SK-N-SH treated with all-trans-retinoic acid at 6 μM for 48 hours (cell line): ENCODE results near the gene BEND7.

Experiments used
- ATAC-seq: fragments of 200-7000 bp; cut with Tn5 transposase; 3 replicates; pipeline ENCODE4 v1.9.1; 2020; ENCODE audit warnings: mild to moderate bottlenecking, moderate library complexity
- ARNTL ChIP-seq: fragments of 450-650 bp; formaldehyde crosslinking; IDR thresholded peaks from 2 replicates; pipeline ENCODE4 v1.5.0; 2020; ENCODE audit warnings: low read depth, mild to moderate bottlenecking, moderate library complexity, borderline replicate concordance
- BACH2 ChIP-seq: fragments of 250-450 bp; sonication (Bioruptor Pico); IDR thresholded peaks from 2 replicates; pipeline ENCODE4 v1.9.0; 2021; ENCODE audit warnings: mild to moderate bottlenecking, borderline replicate concordance
- CSDC2 ChIP-seq: fragments of 250-450 bp; sonication (Bioruptor Pico); IDR thresholded peaks from 2 replicates; pipeline ENCODE4 v1.5.0; 2020; ENCODE audit warnings: mild to moderate bottlenecking, moderate library complexity
- GLIS3 ChIP-seq: fragments of 250-450 bp; sonication (Bioruptor Pico); IDR thresholded peaks from 2 replicates; pipeline ENCODE4 v1.5.0; 2020; ENCODE audit warnings: mild to moderate bottlenecking, moderate library complexity
- ISL1 ChIP-seq: fragments of 250-450 bp; sonication (Bioruptor Pico); IDR thresholded peaks from 2 replicates; pipeline ENCODE4 v2.1.2; 2022; ENCODE audit warnings: mild to moderate bottlenecking, moderate library complexity
- OSR1 ChIP-seq: fragments of 250-450 bp; sonication (Bioruptor Pico); IDR thresholded peaks from 2 replicates; pipeline ENCODE4 v1.8.0; 2022; ENCODE audit warnings: moderate library complexity, mild to moderate bottlenecking, inconsistent platforms
- PPARA ChIP-seq: fragments of 250-450 bp; sonication (Bioruptor Pico); IDR thresholded peaks from 2 replicates; pipeline ENCODE4 v1.5.0; 2020; ENCODE audit warnings: mild to moderate bottlenecking, borderline replicate concordance
- RARB ChIP-seq: fragments of 250-450 bp; sonication (Bioruptor Pico); IDR thresholded peaks from 2 replicates; pipeline ENCODE4 v1.8.0; 2021; ENCODE audit warnings: mild to moderate bottlenecking, moderate library complexity
- SNAI2 ChIP-seq: fragments of 250-450 bp; sonication (Bioruptor Pico); IDR thresholded peaks from 2 replicates; pipeline ENCODE4 v1.5.0; 2020; ENCODE audit warnings: mild to moderate bottlenecking, moderate library complexity
- TCF4 ChIP-seq: fragments of 250-450 bp; sonication (Bioruptor Pico); IDR thresholded peaks from 2 replicates; pipeline ENCODE4 v1.8.0; 2021; ENCODE audit warnings: mild to moderate bottlenecking, moderate library complexity, borderline replicate concordance
- ZC3H10 ChIP-seq: fragments of 250-450 bp; sonication (Bioruptor Pico); IDR thresholded peaks from 2 replicates; pipeline ENCODE4 v1.5.1; 2021; ENCODE audit warnings: mild to moderate bottlenecking, moderate library complexity
- ZFP3 ChIP-seq: fragments of 250-450 bp; sonication (Bioruptor Pico); IDR thresholded peaks from 2 replicates; pipeline ENCODE4 v1.5.0; 2020; ENCODE audit warnings: mild to moderate bottlenecking, moderate library complexity
- ZFP30 ChIP-seq: fragments of 450-650 bp; formaldehyde crosslinking; IDR thresholded peaks from 2 replicates; pipeline ENCODE4 v1.5.0; 2022; ENCODE audit warnings: mild to moderate bottlenecking, moderate library complexity
- ZNF565 ChIP-seq: fragments of 450-650 bp; formaldehyde crosslinking; conservative IDR thresholded peaks from 2 replicates; pipeline ENCODE4 v1.5.0; 2020; ENCODE audit warnings: low read depth, mild to moderate bottlenecking, moderate library complexity
- ZNF70 ChIP-seq: fragments of 450-650 bp; formaldehyde crosslinking; IDR thresholded peaks from 2 replicates; pipeline ENCODE4 v1.5.0; 2020; ENCODE audit warnings: mild to moderate bottlenecking, moderate library complexity
- ZNF8 ChIP-seq: fragments of 450-650 bp; formaldehyde crosslinking; IDR thresholded peaks from 2 replicates; pipeline ENCODE4 v1.5.0; 2020; ENCODE audit warnings: mild to moderate bottlenecking, moderate library complexity
- TF ChIP-seq, protein P1 (sequence below): fragments of 250-450 bp; sonication (Bioruptor Pico); IDR thresholded peaks from 2 replicates; pipeline ENCODE4 v1.8.0; 2020; ENCODE audit warnings: mild to moderate bottlenecking, moderate library complexity, borderline replicate concordance
- TF ChIP-seq, protein P2 (sequence below): fragments of 250-450 bp; sonication (Bioruptor Pico); IDR thresholded peaks from 2 replicates; pipeline ENCODE4 v1.5.1; 2021; ENCODE audit warnings: mild to moderate bottlenecking, moderate library complexity
- TF ChIP-seq, protein P3 (sequence below): fragments of 250-450 bp; sonication (Bioruptor Pico); IDR thresholded peaks from 2 replicates; pipeline ENCODE4 v1.5.1; 2020; ENCODE audit warnings: low read depth, mild to moderate bottlenecking, moderate library complexity
- TF ChIP-seq, protein P4 (sequence below): fragments of 250-450 bp; sonication (Bioruptor Pico); IDR thresholded peaks from 2 replicates; pipeline ENCODE4 v1.5.0; 2020; ENCODE audit warnings: mild to moderate bottlenecking, moderate library complexity
- TF ChIP-seq, protein P5 (sequence below): fragments of 250-450 bp; sonication (Bioruptor Pico); IDR thresholded peaks from 2 replicates; pipeline ENCODE4 v1.8.0; 2021; ENCODE audit warnings: low read depth, mild to moderate bottlenecking, moderate library complexity, borderline replicate concordance

Gene BEND7

DNA sequence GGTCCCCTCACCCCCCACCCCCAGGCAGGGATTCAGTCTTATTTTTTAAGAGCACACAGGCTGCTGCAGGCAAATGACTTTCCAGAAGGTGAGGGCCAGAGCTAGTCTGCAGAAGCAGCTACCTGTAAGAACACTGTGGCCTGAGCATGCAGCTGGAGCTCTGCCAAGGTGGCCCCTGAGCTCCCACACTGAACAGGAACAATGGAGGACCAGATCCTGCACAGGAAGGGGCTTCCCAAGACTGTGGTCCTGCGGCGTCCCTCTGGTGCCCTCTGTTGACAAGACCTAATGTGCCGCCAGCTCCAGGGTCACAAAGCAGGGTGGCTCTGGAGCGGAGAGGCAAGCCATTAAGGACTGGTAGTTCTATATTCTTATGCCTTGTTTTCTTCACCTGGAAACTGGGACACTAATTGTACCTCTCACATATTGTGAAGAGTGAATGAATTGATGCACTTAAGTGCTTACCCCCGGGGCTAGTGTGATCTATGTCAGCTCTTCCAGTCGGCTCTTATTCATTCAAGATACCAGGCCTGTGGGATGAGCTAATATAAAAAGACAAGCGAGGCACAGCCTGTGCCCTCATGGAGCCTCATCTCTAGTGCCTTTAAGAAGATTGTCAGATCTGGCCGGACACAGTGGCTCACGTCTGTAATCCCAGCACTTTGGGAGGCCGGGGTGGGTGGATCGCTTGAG, 8.0 kb upstream of the BEND7 start:
- peak; percentile 98 for ATAC-seq
- TF ChIP-seq, protein P1, sequence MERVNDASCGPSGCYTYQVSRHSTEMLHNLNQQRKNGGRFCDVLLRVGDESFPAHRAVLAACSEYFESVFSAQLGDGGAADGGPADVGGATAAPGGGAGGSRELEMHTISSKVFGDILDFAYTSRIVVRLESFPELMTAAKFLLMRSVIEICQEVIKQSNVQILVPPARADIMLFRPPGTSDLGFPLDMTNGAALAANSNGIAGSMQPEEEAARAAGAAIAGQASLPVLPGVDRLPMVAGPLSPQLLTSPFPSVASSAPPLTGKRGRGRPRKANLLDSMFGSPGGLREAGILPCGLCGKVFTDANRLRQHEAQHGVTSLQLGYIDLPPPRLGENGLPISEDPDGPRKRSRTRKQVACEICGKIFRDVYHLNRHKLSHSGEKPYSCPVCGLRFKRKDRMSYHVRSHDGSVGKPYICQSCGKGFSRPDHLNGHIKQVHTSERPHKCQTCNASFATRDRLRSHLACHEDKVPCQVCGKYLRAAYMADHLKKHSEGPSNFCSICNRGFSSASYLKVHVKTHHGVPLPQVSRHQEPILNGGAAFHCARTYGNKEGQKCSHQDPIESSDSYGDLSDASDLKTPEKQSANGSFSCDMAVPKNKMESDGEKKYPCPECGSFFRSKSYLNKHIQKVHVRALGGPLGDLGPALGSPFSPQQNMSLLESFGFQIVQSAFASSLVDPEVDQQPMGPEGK, result no peak
- TF ChIP-seq TCF4 (CRISPR knock-in tag) (no peak), ISL1 (CRISPR knock-in tag) (no peak), ZNF8 (no peak), OSR1 (CRISPR knock-in tag) (no peak), RARB (no peak), GLIS3 (no peak), ZFP30 (CRISPR knock-in tag) (no peak), SNAI2 (CRISPR knock-in tag) (no peak), ZNF70 (no peak), CSDC2 (CRISPR knock-in tag) (no peak), PPARA (CRISPR knock-in tag) (no peak), ZNF565 (no peak), ARNTL (CRISPR knock-in tag) (no peak), ZFP3 (CRISPR knock-in tag) (no peak)
- TF ChIP-seq, protein P2, sequence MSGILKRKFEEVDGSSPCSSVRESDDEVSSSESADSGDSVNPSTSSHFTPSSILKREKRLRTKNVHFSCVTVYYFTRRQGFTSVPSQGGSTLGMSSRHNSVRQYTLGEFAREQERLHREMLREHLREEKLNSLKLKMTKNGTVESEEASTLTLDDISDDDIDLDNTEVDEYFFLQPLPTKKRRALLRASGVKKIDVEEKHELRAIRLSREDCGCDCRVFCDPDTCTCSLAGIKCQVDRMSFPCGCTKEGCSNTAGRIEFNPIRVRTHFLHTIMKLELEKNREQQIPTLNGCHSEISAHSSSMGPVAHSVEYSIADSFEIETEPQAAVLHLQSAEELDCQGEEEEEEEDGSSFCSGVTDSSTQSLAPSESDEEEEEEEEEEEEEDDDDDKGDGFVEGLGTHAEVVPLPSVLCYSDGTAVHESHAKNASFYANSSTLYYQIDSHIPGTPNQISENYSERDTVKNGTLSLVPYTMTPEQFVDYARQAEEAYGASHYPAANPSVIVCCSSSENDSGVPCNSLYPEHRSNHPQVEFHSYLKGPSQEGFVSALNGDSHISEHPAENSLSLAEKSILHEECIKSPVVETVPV (CRISPR knock-in tag), result no peak
- TF ChIP-seq, protein P3, sequence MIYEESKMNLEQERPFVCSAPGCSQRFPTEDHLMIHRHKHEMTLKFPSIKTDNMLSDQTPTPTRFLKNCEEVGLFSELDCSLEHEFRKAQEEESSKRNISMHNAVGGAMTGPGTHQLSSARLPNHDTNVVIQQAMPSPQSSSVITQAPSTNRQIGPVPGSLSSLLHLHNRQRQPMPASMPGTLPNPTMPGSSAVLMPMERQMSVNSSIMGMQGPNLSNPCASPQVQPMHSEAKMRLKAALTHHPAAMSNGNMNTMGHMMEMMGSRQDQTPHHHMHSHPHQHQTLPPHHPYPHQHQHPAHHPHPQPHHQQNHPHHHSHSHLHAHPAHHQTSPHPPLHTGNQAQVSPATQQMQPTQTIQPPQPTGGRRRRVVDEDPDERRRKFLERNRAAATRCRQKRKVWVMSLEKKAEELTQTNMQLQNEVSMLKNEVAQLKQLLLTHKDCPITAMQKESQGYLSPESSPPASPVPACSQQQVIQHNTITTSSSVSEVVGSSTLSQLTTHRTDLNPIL (CRISPR knock-in tag), result no peak

DNA sequence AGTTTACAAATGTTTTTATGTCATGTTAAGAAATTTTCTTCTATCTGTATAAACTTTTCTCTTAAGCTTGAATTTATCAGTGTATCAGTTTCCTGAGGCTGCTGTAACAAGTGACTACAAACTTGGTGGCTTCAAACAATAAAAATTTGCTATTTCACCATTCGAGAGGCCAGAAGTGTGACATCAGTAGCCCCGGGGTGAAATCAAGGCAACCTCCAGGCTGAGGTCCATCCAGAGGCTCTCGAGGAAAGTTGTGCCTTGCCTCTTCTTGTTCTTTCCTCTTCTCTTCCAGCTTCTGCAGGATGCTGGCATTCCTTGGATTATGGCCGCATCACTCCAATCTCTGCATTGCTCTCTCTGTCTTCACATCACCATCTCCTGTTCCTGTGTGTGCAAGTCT, 6.5 kb upstream of the BEND7 start:
- no peak for TF ChIP-seq ZNF70
- no peak for ATAC-seq

DNA sequence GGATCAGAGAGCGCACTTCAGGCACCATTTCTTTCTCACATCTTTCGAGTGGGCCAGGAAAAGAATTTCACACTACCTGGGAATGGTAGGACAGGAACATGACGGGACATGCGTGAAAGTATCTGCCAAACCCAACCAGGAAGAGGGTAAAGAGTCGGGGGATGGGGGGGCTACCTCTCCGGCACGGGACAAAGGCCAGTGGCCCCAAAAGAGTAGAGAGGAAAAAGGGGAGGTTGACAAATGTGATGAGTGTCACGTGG, 830 bp upstream of the BEND7 start:
- TF ChIP-seq PPARA (CRISPR knock-in tag) (no peak), ZNF565 (no peak), ZNF70 (no peak), ARNTL (CRISPR knock-in tag) (no peak), RARB (no peak), ZC3H10 (CRISPR knock-in tag) (no peak), OSR1 (CRISPR knock-in tag) (no peak), BACH2 (no peak), ZFP30 (CRISPR knock-in tag) (no peak), ZNF8 (no peak), ISL1 (CRISPR knock-in tag) (no peak)
- TF ChIP-seq, protein P4, sequence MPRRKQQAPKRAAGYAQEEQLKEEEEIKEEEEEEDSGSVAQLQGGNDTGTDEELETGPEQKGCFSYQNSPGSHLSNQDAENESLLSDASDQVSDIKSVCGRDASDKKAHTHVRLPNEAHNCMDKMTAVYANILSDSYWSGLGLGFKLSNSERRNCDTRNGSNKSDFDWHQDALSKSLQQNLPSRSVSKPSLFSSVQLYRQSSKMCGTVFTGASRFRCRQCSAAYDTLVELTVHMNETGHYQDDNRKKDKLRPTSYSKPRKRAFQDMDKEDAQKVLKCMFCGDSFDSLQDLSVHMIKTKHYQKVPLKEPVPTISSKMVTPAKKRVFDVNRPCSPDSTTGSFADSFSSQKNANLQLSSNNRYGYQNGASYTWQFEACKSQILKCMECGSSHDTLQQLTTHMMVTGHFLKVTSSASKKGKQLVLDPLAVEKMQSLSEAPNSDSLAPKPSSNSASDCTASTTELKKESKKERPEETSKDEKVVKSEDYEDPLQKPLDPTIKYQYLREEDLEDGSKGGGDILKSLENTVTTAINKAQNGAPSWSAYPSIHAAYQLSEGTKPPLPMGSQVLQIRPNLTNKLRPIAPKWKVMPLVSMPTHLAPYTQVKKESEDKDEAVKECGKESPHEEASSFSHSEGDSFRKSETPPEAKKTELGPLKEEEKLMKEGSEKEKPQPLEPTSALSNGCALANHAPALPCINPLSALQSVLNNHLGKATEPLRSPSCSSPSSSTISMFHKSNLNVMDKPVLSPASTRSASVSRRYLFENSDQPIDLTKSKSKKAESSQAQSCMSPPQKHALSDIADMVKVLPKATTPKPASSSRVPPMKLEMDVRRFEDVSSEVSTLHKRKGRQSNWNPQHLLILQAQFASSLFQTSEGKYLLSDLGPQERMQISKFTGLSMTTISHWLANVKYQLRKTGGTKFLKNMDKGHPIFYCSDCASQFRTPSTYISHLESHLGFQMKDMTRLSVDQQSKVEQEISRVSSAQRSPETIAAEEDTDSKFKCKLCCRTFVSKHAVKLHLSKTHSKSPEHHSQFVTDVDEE (CRISPR knock-in tag), result no peak
- TF ChIP-seq, protein P5, sequence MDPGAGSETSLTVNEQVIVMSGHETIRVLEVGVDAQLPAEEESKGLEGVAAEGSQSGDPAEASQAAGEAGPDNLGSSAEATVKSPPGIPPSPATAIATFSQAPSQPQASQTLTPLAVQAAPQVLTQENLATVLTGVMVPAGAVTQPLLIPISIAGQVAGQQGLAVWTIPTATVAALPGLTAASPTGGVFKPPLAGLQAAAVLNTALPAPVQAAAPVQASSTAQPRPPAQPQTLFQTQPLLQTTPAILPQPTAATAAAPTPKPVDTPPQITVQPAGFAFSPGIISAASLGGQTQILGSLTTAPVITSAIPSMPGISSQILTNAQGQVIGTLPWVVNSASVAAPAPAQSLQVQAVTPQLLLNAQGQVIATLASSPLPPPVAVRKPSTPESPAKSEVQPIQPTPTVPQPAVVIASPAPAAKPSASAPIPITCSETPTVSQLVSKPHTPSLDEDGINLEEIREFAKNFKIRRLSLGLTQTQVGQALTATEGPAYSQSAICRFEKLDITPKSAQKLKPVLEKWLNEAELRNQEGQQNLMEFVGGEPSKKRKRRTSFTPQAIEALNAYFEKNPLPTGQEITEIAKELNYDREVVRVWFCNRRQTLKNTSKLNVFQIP, result no peak
- TF ChIP-seq, protein P2 (CRISPR knock-in tag), result no peak
- no peak for ATAC-seq
